Vagina (tissue), 2 donors: Measurements from ENCODE around the gene UHRF1. TPM values are rescaled to one million over a fixed set of nuclear protein-coding genes. Genes with fewer than 3 reads are reported as not detected.
A peak's percentile ranks its signal among the peaks of the same experiment; 100 is the strongest.

ENCODE experiments used
- DNase-seq, 2 donors: peaks; one replicate each; pipeline ENCODE4 v3.0.0-alpha.2; 2017; ENCODE audit errors: extremely low spot score in 2 of 2
- H3K27ac ChIP-seq: fragments of 200-600 bp; sonication (generic); one replicate; pipeline ENCODE4 v1.5.1; 2019
- H3K27me3 ChIP-seq: fragments of 200-600 bp; sonication (generic); one replicate; pipeline ENCODE4 v1.5.1; 2019
- H3K36me3 ChIP-seq, 2 donors: fragments of 200-600 bp; sonication (generic); one replicate each; pipeline ENCODE4 v1.5.1; 2017 to 2019
- H3K4me1 ChIP-seq: fragments of 200-600 bp; sonication (generic); one replicate; pipeline ENCODE4 v1.5.1; 2019
- H3K4me3 ChIP-seq, 2 donors: fragments of 200-600 bp; sonication (generic); 1 replicate in 1 of 2; 2 replicates in 1 of 2; pipeline ENCODE4 v1.5.1; 2016 to 2019
- H3K9me3 ChIP-seq: fragments of 200-600 bp; sonication (generic); one replicate; pipeline ENCODE4 v1.5.1; 2019
- POLR2A ChIP-seq, 2 donors: fragments of 450-650 bp; IDR thresholded peaks; one replicate each; pipeline ENCODE4 v1.6.1; 2017; ENCODE audit warnings: antibody characterized with exemption in 2 of 2, mild to moderate bottlenecking in 2 of 2, moderate library complexity in 2 of 2
- POLR2AphosphoS5 ChIP-seq, 2 donors: sonication (generic); formaldehyde crosslinking; IDR thresholded peaks; one replicate each; pipeline ENCODE4 v1.9.0; 2017; ENCODE audit warnings: antibody characterized with exemption in 2 of 2, mild to moderate bottlenecking in 2 of 2, low read depth in 1 of 2; ENCODE audit not compliant: insufficient read depth in 1 of 2
- intact Hi-C: fragments of 100-400 bp; cut with DNase I; formaldehyde crosslinking; loops from one replicate; pipeline ENCODE4 v1.15.1; 2023
- total RNA-seq: library from RNA; depleted of rRNA; stranded (reverse); fragments of >200 nt; gene quantifications from one replicate; pipeline ENCODE4 v1.2.3, GENCODE V29; 2016
- TF ChIP-seq, protein P1 (sequence below), 3 experiments: fragments of 450-650 bp in 2 of 3; fragments of 200-600 bp in 1 of 3; sonication (generic) in 1 of 3; IDR thresholded peaks; one replicate each; pipeline ENCODE4 v1.5.1; 2017 to 2019; ENCODE audit warnings: antibody characterized with exemption in 3 of 3, mild to moderate bottlenecking in 2 of 3, moderate library complexity in 2 of 3

UHRF1 gene
- total RNA-seq, 1 donor from 2014 or later, result 2.0 TPM

GRCh38 chr19:4868286-4868834 is 40.9 kb upstream of the UHRF1 start:
- Histone ChIP-seq H3K27me3 (no peaks in the 10 kb centered on the region), H3K36me3 (no peaks in the 10 kb centered on the region), H3K9me3 (no peaks in the 10 kb centered on the region), H3K4me3 (peak overlapping the region; percentile 86 to 94), H3K4me1 (peaks cover 22% of the 10 kb centered on the region), H3K27ac (peak overlapping the region; percentile 91)
- DNase-seq, result no peak
- intact Hi-C loops, result loop anchor here (5.0 to 10.0 kb wide), 2 partner anchors 44 to 106 kb away; no protein-coding TSS in a partner anchor
- TF ChIP-seq, protein P1, sequence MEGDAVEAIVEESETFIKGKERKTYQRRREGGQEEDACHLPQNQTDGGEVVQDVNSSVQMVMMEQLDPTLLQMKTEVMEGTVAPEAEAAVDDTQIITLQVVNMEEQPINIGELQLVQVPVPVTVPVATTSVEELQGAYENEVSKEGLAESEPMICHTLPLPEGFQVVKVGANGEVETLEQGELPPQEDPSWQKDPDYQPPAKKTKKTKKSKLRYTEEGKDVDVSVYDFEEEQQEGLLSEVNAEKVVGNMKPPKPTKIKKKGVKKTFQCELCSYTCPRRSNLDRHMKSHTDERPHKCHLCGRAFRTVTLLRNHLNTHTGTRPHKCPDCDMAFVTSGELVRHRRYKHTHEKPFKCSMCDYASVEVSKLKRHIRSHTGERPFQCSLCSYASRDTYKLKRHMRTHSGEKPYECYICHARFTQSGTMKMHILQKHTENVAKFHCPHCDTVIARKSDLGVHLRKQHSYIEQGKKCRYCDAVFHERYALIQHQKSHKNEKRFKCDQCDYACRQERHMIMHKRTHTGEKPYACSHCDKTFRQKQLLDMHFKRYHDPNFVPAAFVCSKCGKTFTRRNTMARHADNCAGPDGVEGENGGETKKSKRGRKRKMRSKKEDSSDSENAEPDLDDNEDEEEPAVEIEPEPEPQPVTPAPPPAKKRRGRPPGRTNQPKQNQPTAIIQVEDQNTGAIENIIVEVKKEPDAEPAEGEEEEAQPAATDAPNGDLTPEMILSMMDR (IDR thresholded peaks at IDR 0.05), result no peak
- TF ChIP-seq POLR2AphosphoS5 (IDR thresholded peaks at IDR 0.05; ENCODE audit: insufficient read depth in 1 of 2, low read depth in 1 of 2) (no peak), POLR2A (IDR thresholded peaks at IDR 0.05) (no peak)

DNA sequence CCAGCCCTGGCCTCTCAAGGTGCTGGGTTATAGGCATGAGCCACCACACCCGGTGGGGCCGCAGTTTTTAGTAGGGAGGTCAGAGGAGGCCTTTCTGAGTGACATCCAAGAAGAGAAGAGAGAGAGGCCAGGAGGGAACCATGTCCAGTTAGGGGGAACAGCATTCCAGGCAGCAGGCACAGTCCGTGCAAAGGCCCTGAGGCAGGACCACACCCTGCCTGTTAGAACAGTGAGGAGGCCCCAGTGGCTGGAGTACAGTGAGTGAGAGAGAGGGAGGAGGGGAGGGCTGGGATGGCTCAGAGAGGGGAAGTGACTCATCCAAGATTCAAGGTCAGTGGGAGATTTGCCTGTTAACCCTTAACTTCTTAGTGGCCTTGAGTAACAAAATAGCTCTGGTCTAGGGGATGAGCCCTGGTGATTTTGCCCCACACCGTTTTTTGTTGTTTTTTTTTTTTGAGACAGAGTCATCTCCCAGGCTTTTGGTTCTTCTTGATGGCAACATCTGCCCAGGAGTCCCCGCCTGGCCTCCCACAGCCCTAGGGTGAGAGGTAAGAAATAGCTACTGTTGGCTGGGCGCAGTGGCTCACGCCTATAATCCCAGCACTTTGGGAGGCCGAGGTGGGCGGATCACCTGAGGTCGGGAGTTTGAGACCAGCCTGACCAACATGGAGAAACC is 39.1 kb upstream of the UHRF1 start:
- intact Hi-C loops, result no loop called here
- Histone ChIP-seq H3K4me1 (peaks cover 22% of the 10 kb centered on the region), H3K4me3 (no peak overlapping the region), H3K27me3 (no peaks in the 10 kb centered on the region), H3K36me3 (no peaks in the 10 kb centered on the region), H3K9me3 (no peaks in the 10 kb centered on the region), H3K27ac (no peak overlapping the region)
- TF ChIP-seq POLR2A (IDR thresholded peaks at IDR 0.05), result no peak
- TF ChIP-seq POLR2AphosphoS5 (IDR thresholded peaks at IDR 0.05; ENCODE audit: insufficient read depth in 1 of 2, low read depth in 1 of 2), result peak in 1 of 2 donors; percentile 33
- no peak for DNase-seq

GRCh38 chr19:4871711-4872110 is 37.6 kb upstream of the UHRF1 start:
- Histone ChIP-seq H3K27ac (no peak overlapping the region), H3K4me3 (no peak overlapping the region), H3K4me1 (peaks cover 15% of the 10 kb centered on the region), H3K27me3 (no peaks in the 10 kb centered on the region), H3K36me3 (no peaks in the 10 kb centered on the region), H3K9me3 (no peaks in the 10 kb centered on the region)
- DNase-seq, result no peak
- TF ChIP-seq, protein P1 (IDR thresholded peaks at IDR 0.05), result no peak
- TF ChIP-seq POLR2AphosphoS5 (IDR thresholded peaks at IDR 0.05; ENCODE audit: insufficient read depth in 1 of 2, low read depth in 1 of 2), result no peak
- no peak for TF ChIP-seq POLR2A (IDR thresholded peaks at IDR 0.05)
- intact Hi-C loops, result no loop called here

GRCh38 chr19:4873930-4874329 is 35.4 kb upstream of the UHRF1 start:
- no peak overlapping the region for H3K4me3 ChIP-seq
- no peak for TF ChIP-seq POLR2A (IDR thresholded peaks at IDR 0.05)
- intact Hi-C loops, result no loop called here
- H3K4me1 ChIP-seq, result peaks cover 18% of the 10 kb centered on the region
- DNase-seq, result no peak
- no peaks in the 10 kb centered on the region for H3K9me3 ChIP-seq
- H3K27me3 ChIP-seq, result no peaks in the 10 kb centered on the region
- no peak overlapping the region for H3K27ac ChIP-seq
- no peaks in the 10 kb centered on the region for H3K36me3 ChIP-seq

- Histone ChIP-seq H3K9me3 (no peaks in the 10 kb centered on the region), H3K4me3 (no peak overlapping the region), H3K4me1 (peaks cover 12% of the 10 kb centered on the region), H3K36me3 (no peaks in the 10 kb centered on the region), H3K27me3 (no peaks in the 10 kb centered on the region), H3K27ac (no peak overlapping the region)
- DNase-seq, result no peak
- TF ChIP-seq POLR2A (IDR thresholded peaks at IDR 0.05), result no peak
- intact Hi-C loops, result loop anchor here (5.0 kb wide), 1 partner anchor 154 kb away; no protein-coding TSS in a partner anchor
These were observed 31.4 kb upstream of the UHRF1 start for GRCh38 chr19:4877753-4878490.

- intact Hi-C loops, result loop anchor here (5.0 kb wide), 1 partner anchor 154 kb away; no protein-coding TSS in a partner anchor
- no peak overlapping the region for H3K4me3 ChIP-seq
These were observed 30.8 kb upstream of the UHRF1 start for GRCh38 chr19:4878491-4878968.

More at GRCh38 chr19:4878491-4878968, 30.8 kb upstream of the UHRF1 start:
- no peak overlapping the region for H3K27ac ChIP-seq
- no peaks in the 10 kb centered on the region for H3K36me3 ChIP-seq
- H3K27me3 ChIP-seq, result no peaks in the 10 kb centered on the region
- no peaks in the 10 kb centered on the region for H3K9me3 ChIP-seq
- H3K4me1 ChIP-seq, result peaks cover 12% of the 10 kb centered on the region
- no peak for DNase-seq
- no peak for TF ChIP-seq POLR2AphosphoS5 (IDR thresholded peaks at IDR 0.05; ENCODE audit: insufficient read depth in 1 of 2, low read depth in 1 of 2)
